ENCODE results near the gene FKBP1C. TPM values are rescaled to one million over a fixed set of nuclear protein-coding genes. Genes with fewer than 3 reads are reported as not detected.
"Not testable (repeated sequence)": the region's sequence is repeated elsewhere in the genome, so short reads cannot be mapped to it uniquely, and the experiment has no call there.

The FKBP1C gene
- 0.86 and 1.5 TPM in 2 replicates for total RNA-seq
- long read RNA-seq, result 0 reads

- DNase-seq (ENCODE audit: low read depth, low spot score); H3K27me3 Mint-ChIP-seq (ENCODE audit: low read depth); H3K4me3 Mint-ChIP-seq; H3K36me3 Mint-ChIP-seq (ENCODE audit: low read depth); H3K27ac Mint-ChIP-seq (ENCODE audit: unreplicated experiment); H3K4me1 Mint-ChIP-seq: not testable (repeated sequence)
- peaks cover 17% of the 10 kb centered on the region for H3K9me3 Mint-ChIP-seq
Measured at GRCh38 chr6:63211343-63211742, at the start of gene FKBP1C. Gene FKBP1C, plus strand, starts transcription at chr6:63211469.

DNA sequence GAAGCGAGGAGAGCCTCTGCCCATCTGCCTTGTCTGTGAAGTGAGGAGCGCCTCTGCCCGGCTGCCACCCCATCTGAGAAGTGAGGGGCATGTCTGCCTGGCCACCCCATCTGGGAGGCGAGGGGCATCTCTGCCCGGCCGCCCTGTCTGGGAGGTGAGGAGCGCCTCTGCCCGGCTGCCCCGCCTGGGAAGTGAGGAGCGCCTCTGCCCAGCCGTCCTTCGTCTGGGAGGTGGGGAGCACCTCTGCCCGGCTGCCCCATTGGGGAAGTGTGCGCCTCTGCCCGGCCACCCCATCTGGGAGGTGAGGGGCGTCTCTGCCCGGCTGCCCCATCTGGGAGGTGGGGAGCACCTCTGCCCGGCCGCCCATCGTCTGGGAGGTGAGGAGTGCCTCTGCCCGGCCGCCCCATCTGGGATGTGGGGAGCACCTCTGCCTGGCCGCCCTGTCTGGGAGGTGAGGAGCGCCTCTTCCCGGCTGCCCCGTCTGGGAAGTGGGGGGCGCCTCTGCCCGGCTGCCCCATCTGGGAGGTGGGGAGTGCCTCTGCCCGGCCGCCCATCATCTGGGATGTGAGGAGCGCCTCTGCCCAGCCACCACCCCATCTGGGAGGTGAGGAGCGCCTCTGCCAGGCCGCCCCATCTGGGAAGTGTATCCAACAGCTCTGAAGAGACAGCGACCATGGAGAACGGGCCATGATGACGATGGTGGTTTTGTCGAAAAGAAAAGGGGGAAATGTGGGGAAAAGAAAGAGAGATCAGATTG, 47.0 kb upstream of the FKBP1C start:
- H3K4me3 Mint-ChIP-seq; H3K9me3 Mint-ChIP-seq; H3K36me3 Mint-ChIP-seq (ENCODE audit: low read depth); H3K27ac Mint-ChIP-seq (ENCODE audit: unreplicated experiment); DNase-seq (ENCODE audit: low read depth, low spot score); H3K27me3 Mint-ChIP-seq (ENCODE audit: low read depth); H3K4me1 Mint-ChIP-seq: not testable (repeated sequence)

GRCh38 chr6:63174173-63174572, 37.1 kb upstream of the FKBP1C start:
- no peak for DNase-seq (ENCODE audit: low read depth, low spot score)
- no peak overlapping the region for H3K27ac Mint-ChIP-seq (ENCODE audit: unreplicated experiment)
- no peak overlapping the region for H3K4me3 Mint-ChIP-seq
- H3K4me1 Mint-ChIP-seq, result no peaks in the 10 kb centered on the region
- no peaks in the 10 kb centered on the region for H3K36me3 Mint-ChIP-seq (ENCODE audit: low read depth)
- TF ChIP-seq CTCF (conservative IDR thresholded peaks at IDR 0.05), result no peak
- H3K27me3 Mint-ChIP-seq (ENCODE audit: low read depth), result peaks cover 3% of the 10 kb centered on the region
- no peaks in the 10 kb centered on the region for H3K9me3 Mint-ChIP-seq

DNA sequence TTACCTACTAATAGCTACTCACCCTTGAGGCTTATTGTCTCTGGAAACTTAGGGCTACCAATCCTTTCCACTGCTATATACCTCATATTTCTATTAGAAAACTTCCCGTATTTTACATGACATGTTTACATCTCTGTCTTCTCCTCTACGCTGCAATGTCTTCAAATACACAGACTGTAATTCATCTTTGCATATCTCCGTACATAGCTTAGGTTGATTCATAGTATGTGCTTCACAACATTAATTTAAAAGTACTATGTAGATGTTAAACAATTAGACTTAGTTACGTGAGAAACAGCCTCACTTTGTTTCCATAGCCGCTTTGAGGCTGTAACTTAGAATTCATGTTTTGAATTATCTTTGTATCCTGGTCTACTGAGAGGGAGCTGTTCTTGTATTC, 35.1 kb upstream of the FKBP1C start:
- Mint-ChIP-seq H3K4me1 (no peaks in the 10 kb centered on the region), H3K36me3 (ENCODE audit: low read depth) (no peaks in the 10 kb centered on the region), H3K27ac (ENCODE audit: unreplicated experiment) (no peak overlapping the region), H3K27me3 (ENCODE audit: low read depth) (no peaks in the 10 kb centered on the region), H3K4me3 (no peak overlapping the region), H3K9me3 (no peaks in the 10 kb centered on the region)
- no peak for TF ChIP-seq CTCF (conservative IDR thresholded peaks at IDR 0.05)
- DNase-seq (ENCODE audit: low read depth, low spot score), result no peak

DNA sequence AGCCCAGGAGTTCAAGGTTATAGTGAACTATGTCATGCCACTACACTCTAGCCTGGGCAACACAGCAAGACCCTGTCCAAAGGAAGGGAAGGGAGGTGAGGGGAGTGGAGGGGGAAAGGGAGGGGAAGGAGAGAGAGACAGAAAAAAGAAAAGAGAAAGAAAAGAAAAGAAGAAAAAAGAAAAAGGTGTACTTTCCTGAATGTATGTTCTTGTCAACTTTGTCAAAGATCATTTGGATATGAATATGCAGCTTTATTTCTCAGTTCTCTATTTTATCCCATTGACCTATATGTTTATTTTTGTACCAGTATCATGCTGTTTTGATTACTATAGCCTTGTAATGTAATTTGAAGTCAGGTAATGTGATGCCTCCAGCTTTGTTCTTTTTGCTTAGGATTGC, 30.9 kb upstream of the FKBP1C start:
- no peaks in the 10 kb centered on the region for H3K36me3 Mint-ChIP-seq (ENCODE audit: low read depth)

GRCh38 chr6:63186970-63187369, 24.3 kb upstream of the FKBP1C start:
- DNase-seq (ENCODE audit: low read depth, low spot score), result no peak
- Mint-ChIP-seq H3K9me3 (no peaks in the 10 kb centered on the region), H3K4me1 (no peaks in the 10 kb centered on the region)

More for the DNA sequence above, 30.9 kb upstream of the FKBP1C start:
- Mint-ChIP-seq H3K4me1 (no peaks in the 10 kb centered on the region), H3K27me3 (ENCODE audit: low read depth) (no peaks in the 10 kb centered on the region), H3K27ac (ENCODE audit: unreplicated experiment) (no peak overlapping the region), H3K4me3 (no peak overlapping the region), H3K9me3 (no peaks in the 10 kb centered on the region)
- TF ChIP-seq CTCF (conservative IDR thresholded peaks at IDR 0.05), result no peak
- no peak for DNase-seq (ENCODE audit: low read depth, low spot score)

More at GRCh38 chr6:63186970-63187369, 24.3 kb upstream of the FKBP1C start:
- Mint-ChIP-seq H3K27ac (ENCODE audit: unreplicated experiment) (no peak overlapping the region), H3K4me3 (no peak overlapping the region), H3K36me3 (ENCODE audit: low read depth) (no peaks in the 10 kb centered on the region), H3K27me3 (ENCODE audit: low read depth) (no peaks in the 10 kb centered on the region)
- TF ChIP-seq CTCF (conservative IDR thresholded peaks at IDR 0.05), result no peak
